22Rv1 (cell line): ENCODE data around the gene MPDZ.

Source experiments
- H3K27ac ChIP-seq: fragments of 450-650 bp; 2 replicates; pipeline ENCODE4 v1.5.1; 2017
- ZFX ChIP-seq: fragments of 450-650 bp; IDR thresholded peaks from 2 replicates; pipeline ENCODE4 v1.6.1; 2017; ENCODE audit warnings: antibody characterized with exemption, borderline replicate concordance
- TF ChIP-seq, protein P1 (sequence below): fragments of 450-650 bp; IDR thresholded peaks from 2 replicates; pipeline ENCODE4 v1.5.1; 2017; ENCODE audit warnings: mild to moderate bottlenecking

MPDZ gene

DNA sequence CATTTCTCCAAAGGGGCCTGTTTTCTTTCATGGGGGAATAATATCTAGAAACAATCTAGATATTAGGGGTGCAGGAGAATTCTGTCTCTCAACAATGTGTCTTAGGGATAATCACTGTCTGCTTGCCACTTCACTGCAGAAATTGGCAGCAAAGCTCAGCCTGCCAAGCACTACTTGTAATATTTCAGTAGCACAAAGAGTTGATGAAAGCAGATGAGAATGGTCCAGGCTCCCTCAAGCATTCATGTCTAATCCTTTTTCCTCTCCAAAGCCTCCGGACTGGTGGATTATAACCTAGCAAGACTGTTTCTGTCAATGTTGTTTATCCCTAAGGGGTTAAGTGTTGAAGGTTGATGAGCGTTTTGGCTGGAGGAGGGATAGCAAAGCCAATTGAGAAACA lies 13.3 kb upstream of the MPDZ start:
- no peak overlapping the region for H3K27ac ChIP-seq
- no peak for TF ChIP-seq ZFX
- TF ChIP-seq, protein P1, sequence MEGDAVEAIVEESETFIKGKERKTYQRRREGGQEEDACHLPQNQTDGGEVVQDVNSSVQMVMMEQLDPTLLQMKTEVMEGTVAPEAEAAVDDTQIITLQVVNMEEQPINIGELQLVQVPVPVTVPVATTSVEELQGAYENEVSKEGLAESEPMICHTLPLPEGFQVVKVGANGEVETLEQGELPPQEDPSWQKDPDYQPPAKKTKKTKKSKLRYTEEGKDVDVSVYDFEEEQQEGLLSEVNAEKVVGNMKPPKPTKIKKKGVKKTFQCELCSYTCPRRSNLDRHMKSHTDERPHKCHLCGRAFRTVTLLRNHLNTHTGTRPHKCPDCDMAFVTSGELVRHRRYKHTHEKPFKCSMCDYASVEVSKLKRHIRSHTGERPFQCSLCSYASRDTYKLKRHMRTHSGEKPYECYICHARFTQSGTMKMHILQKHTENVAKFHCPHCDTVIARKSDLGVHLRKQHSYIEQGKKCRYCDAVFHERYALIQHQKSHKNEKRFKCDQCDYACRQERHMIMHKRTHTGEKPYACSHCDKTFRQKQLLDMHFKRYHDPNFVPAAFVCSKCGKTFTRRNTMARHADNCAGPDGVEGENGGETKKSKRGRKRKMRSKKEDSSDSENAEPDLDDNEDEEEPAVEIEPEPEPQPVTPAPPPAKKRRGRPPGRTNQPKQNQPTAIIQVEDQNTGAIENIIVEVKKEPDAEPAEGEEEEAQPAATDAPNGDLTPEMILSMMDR, result no peak

DNA sequence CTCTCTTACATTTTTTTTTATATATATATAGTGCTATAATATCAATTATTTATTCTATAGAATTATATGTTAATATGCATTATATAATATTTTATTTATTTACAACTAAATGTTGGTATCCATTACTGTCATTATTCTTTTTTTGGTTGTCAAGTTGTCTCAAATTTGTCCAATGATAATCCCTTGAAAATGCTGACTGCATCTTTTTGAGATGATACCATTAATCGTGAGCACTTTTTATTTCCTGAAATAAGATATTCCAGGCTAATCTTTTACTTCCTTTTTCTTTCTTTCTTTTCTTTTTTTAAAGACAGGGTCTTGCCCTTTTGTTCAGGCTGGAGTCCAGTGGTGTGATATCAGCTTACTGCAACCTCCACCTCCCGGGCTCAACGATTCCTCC lies 12.7 kb upstream of the MPDZ start:
- no peak for TF ChIP-seq ZFX
- TF ChIP-seq, protein P1, result no peak

DNA sequence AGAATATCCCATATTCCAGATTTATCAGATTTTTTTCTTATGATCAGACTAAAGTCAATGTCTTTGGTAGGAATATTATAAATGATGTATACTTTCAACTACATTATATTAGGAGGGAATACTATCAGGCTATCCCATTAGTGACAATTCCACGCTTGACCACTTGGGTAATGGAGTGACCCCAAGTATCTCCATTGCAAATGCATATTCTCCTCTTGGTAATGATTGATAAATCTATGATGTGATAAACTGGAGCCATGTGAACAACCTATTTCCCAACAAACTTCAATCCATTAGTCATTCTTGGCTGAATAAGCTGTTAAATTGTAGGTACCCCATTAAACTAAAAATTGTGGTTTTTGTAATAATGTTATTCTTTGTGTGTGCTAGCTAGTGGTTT lies 12.2 kb upstream of the MPDZ start:
- TF ChIP-seq ZFX, result no peak
- H3K27ac ChIP-seq, result no peak overlapping the region

More for the DNA sequence above, 12.7 kb upstream of the MPDZ start:
- no peak overlapping the region for H3K27ac ChIP-seq

DNA sequence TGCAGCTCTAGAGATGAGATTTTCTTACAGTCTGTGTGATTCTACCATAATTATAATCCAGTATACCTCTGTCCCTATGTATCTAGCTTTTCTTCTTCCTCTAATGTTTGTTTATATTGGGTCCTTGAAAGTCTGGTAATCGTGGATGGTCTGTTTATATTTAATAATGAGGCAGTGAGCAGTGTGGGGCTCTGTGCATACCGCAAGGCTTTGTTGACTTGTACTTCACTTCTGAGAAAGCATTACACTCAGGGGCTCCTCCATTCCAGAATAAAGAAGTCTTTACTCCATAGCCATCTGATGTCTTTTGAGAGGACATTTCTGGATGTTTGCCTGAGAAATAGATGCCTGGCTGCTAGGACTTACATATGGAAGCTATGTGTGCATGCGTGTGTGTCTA lies 4.5 kb upstream of the MPDZ start:
- TF ChIP-seq ZFX, result no peak
- TF ChIP-seq, protein P1, result no peak
- no peak overlapping the region for H3K27ac ChIP-seq

DNA sequence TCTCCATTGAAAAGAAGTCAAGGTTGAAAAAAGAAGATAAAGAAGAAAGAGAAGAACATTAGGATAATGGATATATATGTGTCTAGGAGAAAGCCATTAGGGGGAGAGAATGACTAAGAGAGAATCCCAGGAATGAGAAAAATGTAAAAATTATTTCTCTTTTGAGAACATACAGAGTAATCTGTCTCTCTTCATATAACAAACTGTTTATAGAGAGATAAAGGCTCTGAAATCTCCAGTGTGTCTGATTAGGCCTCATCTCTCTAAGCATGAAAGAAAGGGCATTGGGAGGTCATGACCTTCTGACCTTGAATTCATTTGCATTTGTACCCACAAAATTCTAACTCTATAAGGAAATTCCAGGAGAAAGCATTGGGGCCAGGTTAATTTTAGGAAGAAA lies 3.5 kb upstream of the MPDZ start:
- TF ChIP-seq ZFX, result no peak
- TF ChIP-seq, protein P1, result no peak
- H3K27ac ChIP-seq, result no peak overlapping the region

DNA sequence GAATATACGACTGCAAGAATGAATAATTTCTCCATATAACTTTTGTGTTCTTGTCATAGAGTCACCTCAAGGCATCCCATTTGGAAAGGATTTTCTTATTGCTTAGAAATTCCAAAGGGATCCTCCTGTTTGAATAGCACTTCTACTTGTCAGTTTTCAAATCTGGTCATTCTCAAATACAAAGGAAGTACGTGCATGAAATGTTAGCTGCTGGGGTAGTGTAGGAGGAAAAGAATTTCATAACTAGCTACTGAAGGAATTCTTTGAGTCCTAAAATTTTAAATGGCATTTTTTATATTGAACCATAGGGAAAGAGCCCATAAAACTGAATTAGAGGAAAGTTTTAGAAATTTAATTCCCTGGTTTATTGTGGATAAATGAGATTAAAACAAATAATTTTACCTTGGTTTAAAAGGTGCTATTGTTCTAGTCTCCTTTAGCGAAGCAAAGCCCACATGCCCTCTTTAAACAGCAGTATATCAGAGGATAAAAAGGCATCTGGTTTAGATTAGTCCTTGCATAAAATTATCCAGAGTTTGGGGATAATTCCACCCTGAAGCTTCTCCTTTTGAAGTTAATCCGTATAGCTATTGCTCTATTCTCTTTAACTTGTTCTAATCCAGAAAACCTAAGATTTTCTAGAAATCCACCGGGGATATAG lies 2.0 kb upstream of the MPDZ start:
- TF ChIP-seq, protein P1, result no peak
- TF ChIP-seq ZFX, result no peak
- H3K27ac ChIP-seq, result no peak overlapping the region

DNA sequence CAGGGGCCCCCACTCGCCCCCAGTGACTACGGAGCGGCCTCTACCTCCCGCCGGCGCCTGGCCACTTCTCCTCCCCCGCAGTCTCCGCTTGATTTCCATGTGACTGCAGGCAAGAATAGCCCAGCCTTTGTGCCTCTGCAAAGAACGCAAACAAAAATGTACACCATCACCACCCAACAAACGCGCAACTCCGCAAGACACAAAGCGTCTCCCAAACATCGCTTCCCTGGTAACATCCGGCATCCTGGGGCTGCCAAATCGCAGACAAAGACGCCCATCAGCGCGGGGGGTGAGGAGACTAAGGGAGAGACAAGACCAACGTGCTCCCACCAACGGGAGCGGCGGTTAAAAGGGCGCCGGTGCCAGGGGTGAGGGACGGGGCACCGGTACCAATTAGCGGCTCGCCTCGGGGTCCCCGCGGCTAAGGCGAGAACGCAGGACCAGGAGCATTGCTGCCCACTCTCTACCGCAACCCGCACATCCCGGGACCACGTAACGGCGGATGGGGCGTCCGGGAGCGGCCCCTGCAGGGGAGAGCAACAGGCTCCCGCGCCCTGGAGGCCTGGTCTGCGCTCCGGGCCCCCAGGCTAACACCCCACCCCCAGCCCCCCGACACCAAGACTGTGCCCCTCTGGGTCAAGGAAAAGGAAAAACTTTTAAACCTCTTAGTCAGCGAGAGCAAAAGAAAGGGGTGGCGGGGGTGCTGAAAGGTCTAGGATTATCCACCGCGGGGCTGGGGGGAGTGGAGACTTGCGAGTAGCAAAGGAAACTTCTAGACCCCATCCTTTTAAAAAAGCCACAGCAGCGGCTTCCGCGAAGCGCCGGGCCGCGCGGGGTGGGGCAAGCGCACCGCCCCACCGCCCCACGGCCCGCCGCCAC lies 885 bp downstream of the MPDZ start:
- TF ChIP-seq ZFX, result no peak
- TF ChIP-seq, protein P1, result no peak
- peak overlapping the region; percentile 63 for H3K27ac ChIP-seq
